Stomach (tissue), 9 donors: Measurements from ENCODE around the gene PRR33. TPM values are rescaled to one million over a fixed set of nuclear protein-coding genes. Genes with fewer than 3 reads are reported as not detected.

Experiments used
- DNase-seq, 2 donors: peaks; one replicate each; pipeline versions ENCODE4 v3.0.0 to v3.0.0-alpha.2; 2013 to 2019
- H3K27ac ChIP-seq, 5 donors: fragments of 200-600 bp in 4 of 5; sonication (generic) in 4 of 5; one replicate each; pipeline ENCODE4 v1.5.1; 2013 to 2019; ENCODE audit warnings: mild to moderate bottlenecking in 1 of 5, moderate library complexity in 1 of 5
- H3K27me3 ChIP-seq, 3 donors: fragments of 200-600 bp; sonication (generic); one replicate each; pipeline ENCODE4 v1.5.1; 2017 to 2019; ENCODE audit warnings: mixed run types in 1 of 3
- H3K36me3 ChIP-seq, 4 donors: fragments of 200-600 bp; sonication (generic); 1 replicate in 3 of 4; 2 replicates in 1 of 4; pipeline ENCODE4 v1.5.1; 2016 to 2019
- H3K4me1 ChIP-seq, 4 donors: fragments of 200-600 bp; sonication (generic); one replicate each; pipeline ENCODE4 v1.5.1; 2016 to 2019
- H3K4me3 ChIP-seq, 4 donors: fragments of 200-600 bp; sonication (generic) in 3 of 4; one replicate each; pipeline ENCODE4 v1.5.1; 2016 to 2019; ENCODE audit warnings: mild to moderate bottlenecking in 1 of 4
- H3K9me3 ChIP-seq, 4 donors: fragments of 200-600 bp; sonication (generic); one replicate each; pipeline ENCODE4 v1.5.1; 2016 to 2019
- CTCF ChIP-seq, 7 experiments: fragments of 450-650 bp in 4 of 7; fragments of 200-600 bp in 3 of 7; sonication (generic) in 3 of 7; IDR thresholded peaks; one replicate each; pipeline ENCODE4 v1.5.1; 2016 to 2019; ENCODE audit warnings: antibody characterized with exemption in 7 of 7, control low read depth in 2 of 7, mild to moderate bottlenecking in 1 of 7
- EP300 ChIP-seq: sonication (generic); formaldehyde crosslinking; IDR thresholded peaks from one replicate; pipeline ENCODE4 v1.6.1; 2017; ENCODE audit warnings: antibody characterized with exemption
- POLR2A ChIP-seq, 4 donors: fragments of 450-650 bp; IDR thresholded peaks; one replicate each; pipeline ENCODE4 v1.6.1; 2016; ENCODE audit warnings: antibody characterized with exemption in 4 of 4, control low read depth in 2 of 4, mild to moderate bottlenecking in 1 of 4, moderate library complexity in 1 of 4
- POLR2AphosphoS5 ChIP-seq, 3 donors: sonication (generic); formaldehyde crosslinking; IDR thresholded peaks; one replicate each; pipeline ENCODE4 v1.6.1; 2016; ENCODE audit warnings: antibody characterized with exemption in 3 of 3
- WGBS, 5 donors: extraction: QIAGEN DNeasy Blood & Tissue Kit in 3 of 5; methylation state at CpG; one replicate each; pipeline versions ENCODE4 v1.1.5 to v1.1.7; 2013 to 2018; 5-methylcytosine and 5-hydroxymethylcytosine counted together
- intact Hi-C: fragments of 100-400 bp; cut with DNase I; formaldehyde crosslinking; loops from one replicate; pipeline ENCODE4 v1.15.1; 2023; ENCODE audit warnings: low total_unique reads
- polyA plus RNA-seq, 3 donors: library from polyadenylated mRNA; stranded (reverse); fragments of 200-250 nt; gene quantifications; one replicate each; pipeline ENCODE4 v1.2.3, GENCODE V29; 2013
- total RNA-seq, 5 donors: library from RNA; depleted of rRNA; stranded (reverse); fragments of >200 nt; gene quantifications; one replicate each; pipeline versions ENCODE4 v1.1.0 to v1.2.3, GENCODE V29; 2014 to 2016
- donor health status: healthy with polysubstance abuse.
- donor health status: Bipolar disorder and iron deficiency.
- donor health status: healthy.

Gene PRR33
- total and polyA plus RNA-seq, 8 donors: 0.03 TPM; not detected in 7

- WGBS, 5 donors: 35 to 75% (median 59%) methylated on average over 18 of the region's 18 CpGs
- peaks cover 0 to 9% (median 0%) of the 10 kb centered on the region in 3 donors for H3K27me3 ChIP-seq
- TF ChIP-seq EP300 (no peak), CTCF (IDR thresholded peaks at IDR 0.05) (no peak), POLR2A (IDR thresholded peaks at IDR 0.05) (no peak), POLR2AphosphoS5 (IDR thresholded peaks at IDR 0.05) (no peak)
- H3K9me3 ChIP-seq: no peaks in the 10 kb centered on the region
- intact Hi-C loops: no loop called here
- H3K4me3 ChIP-seq: peak overlapping the region; percentile 20 to 36 (median 30)
- peak overlapping the region; percentile 9 to 87 (median 83) for H3K27ac ChIP-seq
- peaks cover 33 to 62% (median 57%) of the 10 kb centered on the region in 4 donors for H3K4me1 ChIP-seq
- no peak for DNase-seq
- no peaks in the 10 kb centered on the region for H3K36me3 ChIP-seq
These were observed 27.5 kb downstream of the PRR33 start for GRCh38 chr11:1864231-1864630.

GRCh38 chr11:1863352-1864216, 28.1 kb downstream of the PRR33 start:
- Histone ChIP-seq H3K9me3 (no peaks in the 10 kb centered on the region), H3K27ac (peak overlapping the region; percentile 9 to 87 (median 83)), H3K27me3 (peaks cover 0 to 3% (median 0%) of the 10 kb centered on the region in 3 donors), H3K36me3 (no peaks in the 10 kb centered on the region), H3K4me1 (peaks cover 33 to 57% (median 55%) of the 10 kb centered on the region in 4 donors), H3K4me3 (peak overlapping the region; percentile 20 to 36 (median 30))
- WGBS, 5 donors: 12 to 30% (median 18%) methylated on average over 15 to 27 of the region's 27 CpGs
- intact Hi-C loops: no loop called here
- peak; percentile 75 to 91 for DNase-seq
- TF ChIP-seq POLR2AphosphoS5 (IDR thresholded peaks at IDR 0.05) (peak in 2 of 3 donors; percentile 48 to 49), CTCF (IDR thresholded peaks at IDR 0.05) (no peak), POLR2A (IDR thresholded peaks at IDR 0.05) (no peak)

- Histone ChIP-seq H3K4me3 (no peak overlapping the region), H3K27me3 (no peaks in the 10 kb centered on the region), H3K9me3 (no peaks in the 10 kb centered on the region), H3K27ac (peak overlapping the region; percentile 9 to 87 (median 83)), H3K36me3 (no peaks in the 10 kb centered on the region), H3K4me1 (peaks cover 31 to 57% (median 51%) of the 10 kb centered on the region in 4 donors)
- intact Hi-C loops: no loop called here
- TF ChIP-seq CTCF (IDR thresholded peaks at IDR 0.05) (no peak), POLR2A (IDR thresholded peaks at IDR 0.05) (no peak), EP300 (no peak), POLR2AphosphoS5 (IDR thresholded peaks at IDR 0.05) (no peak)
- 77 to 89% (median 86%) methylated on average over 13 to 14 of the region's 14 CpGs for WGBS, 5 donors
- no peak for DNase-seq
These were observed 28.9 kb downstream of the PRR33 start for GRCh38 chr11:1862588-1863351.
